IMR-90 (cell line): ENCODE results near the gene PNKD. TPM values are rescaled to one million over a fixed set of nuclear protein-coding genes. Genes with fewer than 3 reads are reported as not detected.

ENCODE experiments used
- ATAC-seq: fragments of 200-7000 bp; cut with Tn5 transposase; 2 replicates; pipeline ENCODE4 v1.9.1; 2020; ENCODE audit warnings: low read depth, mild to moderate bottlenecking, moderate library complexity
- Bru-seq: library from RNA; stranded (reverse); fragments of 400-500 nt; gene quantifications from one replicate; lab custom pipeline; 2021; lab: Mats Ljungman, UMichigan
- BruChase-seq, 2 experiments: library from RNA; stranded (reverse); fragments of 400-500 nt; gene quantifications; one replicate each; lab custom pipeline; 2021; lab: Mats Ljungman, UMichigan
- BruUV-seq: library from RNA; stranded (reverse); fragments of 400-500 nt; replicated peaks from 2 replicates; lab custom pipeline; 2021; lab: Mats Ljungman, UMichigan
- CTCF ChIA-PET: fragments of 300-600 bp; formaldehyde crosslinking; extraction: SDS; loops from one replicate; lab custom pipeline; 2021; ENCODE audit warnings: antibody characterized with exemption; lab: Yijun Ruan, JAX
- POLR2A ChIA-PET: fragments of 300-600 bp; sonication (Branson Sonifier 250); formaldehyde crosslinking; loops from one replicate; lab custom pipeline; 2022; ENCODE audit warnings: antibody characterized with exemption; ENCODE audit not compliant: unreplicated experiment; lab: Charles Lee
- DNase-seq: peaks from one replicate; pipeline ENCODE4 v3.0.0; 2013
- H2AFZ ChIP-seq: replicated peaks from 2 replicates; pipeline ENCODE3; 2013; ENCODE audit warnings: low read length, mild to moderate bottlenecking; ENCODE audit not compliant: poor library complexity
- H2AK5ac ChIP-seq: 2 replicates; pipeline ENCODE4 v1.6.1; 2013; ENCODE audit warnings: low read depth, low read length, inconsistent platforms
- H2AK9ac ChIP-seq: replicated peaks from 2 replicates; pipeline ENCODE3; 2013; ENCODE audit warnings: mild to moderate bottlenecking, low read depth, low read length, moderate library complexity; ENCODE audit not compliant: poor library complexity
- H2BK120ac ChIP-seq: 2 replicates; pipeline ENCODE4 v1.6.1; 2013; ENCODE audit warnings: low read depth, low read length, inconsistent platforms
- H2BK15ac ChIP-seq: 3 replicates; pipeline ENCODE4 v1.6.1; 2013; ENCODE audit warnings: low read depth, low read length, inconsistent platforms
- H2BK20ac ChIP-seq: 2 replicates; pipeline ENCODE4 v1.6.1; 2013; ENCODE audit warnings: low read depth, mild to moderate bottlenecking, inconsistent platforms, low read length, moderate library complexity
- H2BK5ac ChIP-seq: 2 replicates; pipeline ENCODE4 v1.6.1; 2013; ENCODE audit warnings: mild to moderate bottlenecking, low read depth, low read length, inconsistent platforms; ENCODE audit not compliant: poor library complexity, severe bottlenecking
- H3K14ac ChIP-seq: replicated peaks from 2 replicates; pipeline ENCODE4 v1.6.1; 2013; ENCODE audit warnings: low read depth, low read length, inconsistent platforms
- H3K18ac ChIP-seq: 2 replicates; pipeline ENCODE4 v1.6.1; 2013; ENCODE audit warnings: low read depth, low read length, control low read depth
- H3K23ac ChIP-seq: 2 replicates; pipeline ENCODE4 v1.6.1; 2013; ENCODE audit warnings: low read depth, low read length, inconsistent platforms
- H3K27ac ChIP-seq: 2 replicates; pipeline ENCODE4 v1.5.1; 2013; ENCODE audit warnings: mild to moderate bottlenecking, control low read depth, low read length; ENCODE audit not compliant: insufficient read depth
- H3K27me3 ChIP-seq: 2 replicates; pipeline ENCODE4 v1.6.1; 2013; ENCODE audit warnings: low read length; ENCODE audit not compliant: control insufficient read depth, insufficient read depth
- H3K36me3 ChIP-seq: 2 replicates; pipeline ENCODE4 v1.6.1; 2013; ENCODE audit warnings: low read length, mixed read lengths; ENCODE audit not compliant: control insufficient read depth, insufficient read depth
- H3K4ac ChIP-seq: 2 replicates; pipeline ENCODE4 v1.6.1; 2013; ENCODE audit warnings: low read depth, low read length, inconsistent platforms
- H3K4me1 ChIP-seq: 2 replicates; pipeline ENCODE4 v1.6.1; 2013; ENCODE audit warnings: low read length, mixed read lengths; ENCODE audit not compliant: control insufficient read depth, insufficient read depth
- H3K4me2 ChIP-seq: 2 replicates; pipeline ENCODE4 v1.6.1; 2013; ENCODE audit warnings: low read depth, mild to moderate bottlenecking, control low read depth, low read length, moderate library complexity
- H3K4me3 ChIP-seq: 2 replicates; pipeline ENCODE4 v1.5.1; 2013; ENCODE audit warnings: low read depth, mild to moderate bottlenecking, control low read depth, low read length, moderate library complexity; ENCODE audit not compliant: insufficient read depth
- H3K56ac ChIP-seq: 2 replicates; pipeline ENCODE4 v1.6.1; 2013; ENCODE audit warnings: low read length, inconsistent platforms; ENCODE audit not compliant: insufficient read depth; ENCODE audit errors: extremely low read depth
- H3K79me1 ChIP-seq, 2 experiments: 2 replicates each; pipeline ENCODE4 v1.6.1; 2013; ENCODE audit warnings: low read length in 2 of 2, inconsistent platforms in 1 of 2, low read depth in 1 of 2
- H3K9ac ChIP-seq: 2 replicates; pipeline ENCODE4 v1.6.1; 2013; ENCODE audit warnings: low read depth, low read length, control low read depth
- H3K9me1 ChIP-seq: 2 replicates; pipeline ENCODE4 v1.6.1; 2013; ENCODE audit warnings: low read length, inconsistent platforms; ENCODE audit not compliant: insufficient read depth
- H3K9me3 ChIP-seq: 2 replicates; pipeline ENCODE4 v1.6.1; 2013; ENCODE audit warnings: low read length; ENCODE audit not compliant: control insufficient read depth, insufficient read depth
- H4K20me1 ChIP-seq: 2 replicates; pipeline ENCODE4 v1.6.1; 2013; ENCODE audit warnings: low read length, inconsistent platforms; ENCODE audit not compliant: insufficient read depth
- H4K5ac ChIP-seq: 2 replicates; pipeline ENCODE4 v1.6.1; 2013; ENCODE audit warnings: mild to moderate bottlenecking, low read depth, low read length, control low read depth
- H4K8ac ChIP-seq, 2 experiments: 2 replicates each; pipeline ENCODE4 v1.6.1; 2013; ENCODE audit warnings: low read depth in 2 of 2, low read length in 2 of 2, control low read depth in 1 of 2, inconsistent platforms in 1 of 2
- H4K91ac ChIP-seq: 2 replicates; pipeline ENCODE4 v1.6.1; 2013; ENCODE audit warnings: low read depth, low read length, inconsistent platforms; ENCODE audit not compliant: insufficient read depth
- CEBPB ChIP-seq: IDR thresholded peaks from 2 replicates; pipeline ENCODE4 v1.6.1; 2012; ENCODE audit warnings: low read depth, low read length, improper control_type of control experiment
- CHD1 ChIP-seq: IDR thresholded peaks from 2 replicates; pipeline ENCODE4 v1.6.1; 2012; ENCODE audit warnings: low read depth, low read length, improper control_type of control experiment
- FOS ChIP-seq: fragments of 150-350 bp; IDR thresholded peaks from 2 replicates; pipeline ENCODE4 v1.6.1; 2016; ENCODE audit warnings: low read depth, low read length
- NFE2L2 ChIP-seq: fragments of 150-350 bp; IDR thresholded peaks from 2 replicates; pipeline ENCODE4 v1.6.1; 2016; ENCODE audit warnings: low read depth, mild to moderate bottlenecking, low read length
- POLR2A ChIP-seq: IDR thresholded peaks from 2 replicates; pipeline ENCODE4 v1.6.1; 2012; ENCODE audit warnings: mild to moderate bottlenecking, low read depth, low read length
- RAD21 ChIP-seq: IDR thresholded peaks from 2 replicates; pipeline ENCODE4 v1.6.1; 2012; ENCODE audit warnings: low read length, improper control_type of control experiment
- WGBS, 2 experiments: methylation state at CpG; one replicate each; pipeline versions ENCODE4 v1.1.5 to v1.1.7; 2013; ENCODE audit warnings: missing lambda C conversion rate in 2 of 2; ENCODE audit not compliant: insufficient read length in 1 of 2; ENCODE audit errors: extremely low coverage in 2 of 2; 5-methylcytosine and 5-hydroxymethylcytosine counted together
- dilution Hi-C: fragments of 300-500 bp; cut with HindIII; formaldehyde crosslinking; loops from one replicate; pipeline ENCODE4 v1.14.3; 2018; ENCODE audit warnings: low sequenced_read_pairs; ENCODE audit not compliant: unreplicated experiment
- in situ Hi-C: fragments of 300-500 bp; cut with MboI; formaldehyde crosslinking; loops from 3 replicates; pipeline ENCODE4 v1.14.3; 2019; ENCODE audit warnings: low sequenced_read_pairs, inconsistent platforms, mixed read lengths
- intact Hi-C: fragments of 100-400 bp; cut with micrococcal nuclease; formaldehyde crosslinking; loops from 2 replicates; pipeline ENCODE4 v1.10.0; 2022
- long read RNA-seq: library from polyadenylated mRNA; unstranded; transcript quantifications from one replicate; pipeline ENCODE4 v2.0.0, GENCODE V29; 2021; ENCODE audit not compliant: unreplicated experiment
- polyA plus RNA-seq, 3 experiments: library from polyadenylated mRNA; depleted of rRNA; stranded (reverse); fragments of >200 nt; gene quantifications; 2 replicates each; pipeline ENCODE4 v1.2.3, GENCODE V29; 2012; ENCODE audit warnings: low replicate concordance in 1 of 3
- total RNA-seq: library from RNA; depleted of rRNA; stranded (reverse); fragments of >200 nt; gene quantifications from 2 replicates; pipeline ENCODE4 v1.2.3, GENCODE V29; 2012; rRNA removed
- TF ChIP-seq, protein P1 (sequence below): fragments of 150-350 bp; IDR thresholded peaks from 2 replicates; pipeline ENCODE4 v1.6.1; 2017; ENCODE audit warnings: mild to moderate bottlenecking, antibody characterized with exemption, low read length, low read depth
- TF ChIP-seq, protein P2 (sequence below): conservative IDR thresholded peaks from 2 replicates; pipeline ENCODE4 v1.5.1; 2012; ENCODE audit warnings: mild to moderate bottlenecking, low read depth, low read length, improper control_type of control experiment
- TF ChIP-seq, protein P3 (sequence below): fragments of 150-350 bp; IDR thresholded peaks from 2 replicates; pipeline ENCODE4 v1.6.1; 2016; ENCODE audit warnings: low read depth, mild to moderate bottlenecking, low read length, moderate library complexity, borderline replicate concordance

Gene PNKD
- 19.2 and 22.2 TPM in 2 replicates for total RNA-seq
- polyA plus RNA-seq (2012; rRNA removed) = 68.5 and 70.1 TPM in 2 replicates
- polyA plus RNA-seq (2012; cell fraction: cytosol; rRNA removed) = 86.1 and 87.9 TPM in 2 replicates
- polyA plus RNA-seq (2012; cell fraction: nucleus; rRNA removed; ENCODE audit: low replicate concordance) = 29.9 and 38.4 TPM in 2 replicates
- percentile 39 among the genes with signal in this experiment for Bru-seq, nascent RNA
- percentile 47 among the genes with signal in this experiment for BruChase-seq, experiment 1, labeled RNA remaining after a 6-hour chase
- BruChase-seq, experiment 2, labeled RNA remaining after a 2-hour chase = percentile 43 among the genes with signal in this experiment
- long read RNA-seq, transcript PNKD-201 (3 exons, 758 nt) = major isoform, 42 of 60 reads
- long read RNA-seq, transcript PNKD-205 (2 exons, 1,372 nt) = minor isoform, 5 of 60 reads
- long read RNA-seq, partial matches to known transcripts = 1 of 60 reads
- long read RNA-seq, other reads (novel, unspliced or antisense) = 10 of 60 reads

DNA sequence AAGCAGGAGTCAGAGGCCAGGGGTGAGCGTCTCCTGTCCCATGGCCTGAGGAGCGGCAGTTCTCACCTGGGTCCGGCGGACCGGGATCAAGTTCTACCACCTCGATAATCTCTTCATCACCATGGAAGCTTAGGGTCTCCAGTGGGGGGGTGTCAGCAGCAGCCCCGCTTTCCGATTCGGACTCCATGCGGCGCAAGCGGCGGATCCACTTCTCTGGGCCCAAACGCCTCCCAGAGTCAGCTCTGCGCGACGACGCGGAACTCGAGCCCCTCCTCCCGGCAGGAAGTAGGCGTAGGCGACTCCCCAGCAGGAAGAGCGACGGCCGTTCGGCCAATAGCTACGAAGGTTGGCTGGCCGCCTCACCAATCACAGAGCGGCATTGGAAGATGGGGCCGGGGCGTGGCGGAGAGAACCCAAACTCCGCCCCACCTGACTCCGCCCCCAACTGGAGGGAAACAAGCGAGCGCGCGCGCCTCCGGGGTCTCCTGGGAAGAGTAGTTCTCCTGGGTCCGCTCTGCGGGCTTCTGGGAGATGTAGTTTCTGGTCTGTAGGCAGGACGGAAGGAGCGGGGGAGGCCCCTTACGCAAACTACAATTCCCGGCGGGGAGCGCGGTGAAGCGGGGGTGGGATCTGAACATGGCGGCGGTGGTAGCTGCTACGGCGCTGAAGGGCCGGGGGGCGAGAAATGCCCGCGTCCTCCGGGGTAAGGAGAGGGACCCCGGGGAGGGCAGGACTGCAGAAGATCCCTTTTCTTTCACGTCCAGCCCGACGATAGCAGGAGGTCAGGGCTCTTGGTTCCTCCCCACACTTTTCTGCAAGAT, at the start of gene PNKD, which contains the start of gene AAMP:
TSS of gene PNKD (plus strand) at position 620 of the 821 bp plus-strand sequence. CDS start at position 637, 17 bp downstream.
TSS of gene AAMP (minus strand) at position 238 of the 821 bp plus-strand sequence. CDS start at position 187, 51 bp downstream.
- Histone ChIP-seq H3K4me3 (peak within 1 kb of the TSS; percentile 72), H3K18ac (no peak within 1 kb of the TSS; the same call in 1 of the 2 replicates), H2BK120ac (no peak within 1 kb of the TSS; the same call in 1 of the 2 replicates), H4K5ac (0 out of 2 replicates have a peak within 1 kb of the TSS, but pooled peaks have one; percentile 26), H2BK15ac (no peak within 1 kb of the TSS), H3K56ac (peak within 1 kb of the TSS; percentile 56), H2AFZ (peak within 1 kb of the TSS; percentile 98), H3K9me3 (no peaks in the 10 kb centered on the region), H3K79me1 (peaks cover 23 to 48% of the 10 kb centered on the region in 2 experiments), H3K4me1 (peaks cover 10% of the 10 kb centered on the region), H3K23ac (peak within 1 kb of the TSS; percentile 62), H3K14ac (peak within 1 kb of the TSS; percentile 80), H3K9ac (peak within 1 kb of the TSS; percentile 82), H4K91ac (peak within 1 kb of the TSS; percentile 58), H2BK20ac (no peak within 1 kb of the TSS), H3K27ac (peak within 1 kb of the TSS; percentile 64), H4K20me1 (peaks cover 12% of the 10 kb centered on the region; the same call in 1 of the 2 replicates), H2AK9ac (peak within 1 kb of the TSS; percentile 97), H3K4me2 (peak within 1 kb of the TSS; percentile 91), H3K9me1 (0 out of 2 replicates have a peak, but pooled peaks cover 3% of the 10 kb centered on the region), H2BK5ac (peak within 1 kb of the TSS; percentile 30), H3K4ac (peak within 1 kb of the TSS; percentile 78), H2AK5ac (peak within 1 kb of the TSS; percentile 63), H3K27me3 (no peaks in the 10 kb centered on the region), H3K36me3 (peaks cover 38% of the 10 kb centered on the region), H4K8ac (peak within 1 kb of the TSS; percentile 52 to 89)
- in situ Hi-C loops (loop anchor here (10.0 kb wide), 1 partner anchor 125 kb away; the partner anchor contains the start of gene CTDSP1), intact Hi-C loops (loop anchor here (10.0 kb wide), 1 partner anchor 295 kb away; the partner anchor contains the start of genes CNOT9 and USP37), dilution Hi-C loops (no loop called here)
- ATAC-seq (peak; percentile 94), DNase-seq (peak; percentile 99)
- ChIA-PET POLR2A (interaction anchor here (0.6 to 1.1 kb wide), 5 partner anchors 11 to 1169 kb away, joined by 3 to 4 read pairs (median 3); no protein-coding TSS in a partner anchor), CTCF (interaction anchor here (0.7 to 3.9 kb wide), 5 partner anchors 11 to 27 kb away, joined by 3 to 24 read pairs (median 3); partner anchors contain the start of gene TMBIM1)
- WGBS, 2 experiments = 1% methylated on average over 17 of the region's 64 CpGs; no CpG with 5 or more reads in 1 of the 2 experiments
- BruUV-seq = no TSS peak
- TF ChIP-seq, protein P1, sequence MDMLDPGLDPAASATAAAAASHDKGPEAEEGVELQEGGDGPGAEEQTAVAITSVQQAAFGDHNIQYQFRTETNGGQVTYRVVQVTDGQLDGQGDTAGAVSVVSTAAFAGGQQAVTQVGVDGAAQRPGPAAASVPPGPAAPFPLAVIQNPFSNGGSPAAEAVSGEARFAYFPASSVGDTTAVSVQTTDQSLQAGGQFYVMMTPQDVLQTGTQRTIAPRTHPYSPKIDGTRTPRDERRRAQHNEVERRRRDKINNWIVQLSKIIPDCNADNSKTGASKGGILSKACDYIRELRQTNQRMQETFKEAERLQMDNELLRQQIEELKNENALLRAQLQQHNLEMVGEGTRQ = peak; percentile 79
- TF ChIP-seq CEBPB (0 out of 2 replicates have a peak, but pooled peaks have one; percentile 58), NFE2L2 (no peak), RAD21 (no peak), CHD1 (no peak), POLR2A (peak; percentile 93), FOS (peak; percentile 46; the same call in 1 of the 2 replicates)
- TF ChIP-seq, protein P2, sequence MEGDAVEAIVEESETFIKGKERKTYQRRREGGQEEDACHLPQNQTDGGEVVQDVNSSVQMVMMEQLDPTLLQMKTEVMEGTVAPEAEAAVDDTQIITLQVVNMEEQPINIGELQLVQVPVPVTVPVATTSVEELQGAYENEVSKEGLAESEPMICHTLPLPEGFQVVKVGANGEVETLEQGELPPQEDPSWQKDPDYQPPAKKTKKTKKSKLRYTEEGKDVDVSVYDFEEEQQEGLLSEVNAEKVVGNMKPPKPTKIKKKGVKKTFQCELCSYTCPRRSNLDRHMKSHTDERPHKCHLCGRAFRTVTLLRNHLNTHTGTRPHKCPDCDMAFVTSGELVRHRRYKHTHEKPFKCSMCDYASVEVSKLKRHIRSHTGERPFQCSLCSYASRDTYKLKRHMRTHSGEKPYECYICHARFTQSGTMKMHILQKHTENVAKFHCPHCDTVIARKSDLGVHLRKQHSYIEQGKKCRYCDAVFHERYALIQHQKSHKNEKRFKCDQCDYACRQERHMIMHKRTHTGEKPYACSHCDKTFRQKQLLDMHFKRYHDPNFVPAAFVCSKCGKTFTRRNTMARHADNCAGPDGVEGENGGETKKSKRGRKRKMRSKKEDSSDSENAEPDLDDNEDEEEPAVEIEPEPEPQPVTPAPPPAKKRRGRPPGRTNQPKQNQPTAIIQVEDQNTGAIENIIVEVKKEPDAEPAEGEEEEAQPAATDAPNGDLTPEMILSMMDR = peak; percentile 28
- TF ChIP-seq, protein P3, sequence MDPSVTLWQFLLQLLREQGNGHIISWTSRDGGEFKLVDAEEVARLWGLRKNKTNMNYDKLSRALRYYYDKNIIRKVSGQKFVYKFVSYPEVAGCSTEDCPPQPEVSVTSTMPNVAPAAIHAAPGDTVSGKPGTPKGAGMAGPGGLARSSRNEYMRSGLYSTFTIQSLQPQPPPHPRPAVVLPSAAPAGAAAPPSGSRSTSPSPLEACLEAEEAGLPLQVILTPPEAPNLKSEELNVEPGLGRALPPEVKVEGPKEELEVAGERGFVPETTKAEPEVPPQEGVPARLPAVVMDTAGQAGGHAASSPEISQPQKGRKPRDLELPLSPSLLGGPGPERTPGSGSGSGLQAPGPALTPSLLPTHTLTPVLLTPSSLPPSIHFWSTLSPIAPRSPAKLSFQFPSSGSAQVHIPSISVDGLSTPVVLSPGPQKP = 0 out of 2 replicates have a peak, but pooled peaks have one; percentile 14
